Neutrophil (primary cell): ENCODE measurements around the gene C11orf16.

Source experiments
- H3K27ac ChIP-seq: fragments of 200-600 bp; sonication (generic); 2 replicates; pipeline ENCODE4 v1.5.1; 2016; ENCODE audit warnings: mild to moderate bottlenecking, moderate library complexity
- H3K27me3 ChIP-seq: fragments of 200-600 bp; sonication (generic); 2 replicates; pipeline ENCODE4 v1.6.0; 2016; ENCODE audit warnings: mild to moderate bottlenecking
- H3K36me3 ChIP-seq: fragments of 200-600 bp; sonication (generic); 2 replicates; pipeline ENCODE4 v1.5.1; 2017
- H3K4me1 ChIP-seq, 2 experiments: fragments of 200-600 bp in 1 of 2; sonication (generic) in 1 of 2; 1 replicate in 1 of 2; 2 replicates in 1 of 2; pipeline versions ENCODE4 v1.5.1 to v1.6.1; 2013 to 2016; ENCODE audit warnings: low read depth in 1 of 2, low read length in 1 of 2, mild to moderate bottlenecking in 1 of 2, moderate library complexity in 1 of 2; ENCODE audit not compliant: control insufficient read depth in 1 of 2, insufficient read depth in 1 of 2
- H3K4me3 ChIP-seq, 2 experiments: fragments of 200-600 bp in 1 of 2; sonication (generic) in 1 of 2; 1 replicate in 1 of 2; 2 replicates in 1 of 2; pipeline ENCODE4 v1.5.1; 2013 to 2016; ENCODE audit warnings: low read depth in 1 of 2, low read length in 1 of 2, mild to moderate bottlenecking in 1 of 2, moderate library complexity in 1 of 2
- H3K9me3 ChIP-seq: fragments of 200-600 bp; sonication (generic); 2 replicates; pipeline ENCODE4 v1.5.1; 2016
- TF ChIP-seq, protein P1 (sequence below): fragments of 200-600 bp; sonication (generic); IDR thresholded peaks from 2 replicates; pipeline ENCODE4 v1.5.1; 2016; ENCODE audit warnings: antibody characterized with exemption

C11orf16 gene

DNA sequence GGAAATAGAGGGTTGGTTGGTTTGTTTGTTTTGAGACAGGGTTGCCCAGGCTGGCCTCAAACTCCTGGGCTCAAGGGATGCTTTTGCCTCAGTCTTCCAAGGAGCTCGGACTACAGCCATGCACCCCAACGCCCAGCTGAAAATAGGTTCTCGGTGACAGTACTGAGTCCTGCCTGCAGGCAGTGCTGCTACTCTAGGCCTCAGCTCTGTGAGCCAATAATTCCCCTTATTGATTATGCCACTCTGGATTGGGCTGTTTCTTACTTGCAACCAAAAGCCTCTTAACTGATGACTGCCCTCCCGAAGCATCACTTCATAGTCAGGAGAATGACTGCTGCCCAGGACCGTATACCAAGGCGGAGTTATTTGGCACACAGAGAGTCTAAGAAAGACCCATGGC, 1.2 kb upstream of the C11orf16 start:
- Histone ChIP-seq H3K36me3 (no peaks in the 10 kb centered on the region), H3K27me3 (no peaks in the 10 kb centered on the region), H3K9me3 (no peaks in the 10 kb centered on the region), H3K4me3 (no peak overlapping the region), H3K27ac (no peak overlapping the region), H3K4me1 (no peaks in the 10 kb centered on the region)
- TF ChIP-seq, protein P1, sequence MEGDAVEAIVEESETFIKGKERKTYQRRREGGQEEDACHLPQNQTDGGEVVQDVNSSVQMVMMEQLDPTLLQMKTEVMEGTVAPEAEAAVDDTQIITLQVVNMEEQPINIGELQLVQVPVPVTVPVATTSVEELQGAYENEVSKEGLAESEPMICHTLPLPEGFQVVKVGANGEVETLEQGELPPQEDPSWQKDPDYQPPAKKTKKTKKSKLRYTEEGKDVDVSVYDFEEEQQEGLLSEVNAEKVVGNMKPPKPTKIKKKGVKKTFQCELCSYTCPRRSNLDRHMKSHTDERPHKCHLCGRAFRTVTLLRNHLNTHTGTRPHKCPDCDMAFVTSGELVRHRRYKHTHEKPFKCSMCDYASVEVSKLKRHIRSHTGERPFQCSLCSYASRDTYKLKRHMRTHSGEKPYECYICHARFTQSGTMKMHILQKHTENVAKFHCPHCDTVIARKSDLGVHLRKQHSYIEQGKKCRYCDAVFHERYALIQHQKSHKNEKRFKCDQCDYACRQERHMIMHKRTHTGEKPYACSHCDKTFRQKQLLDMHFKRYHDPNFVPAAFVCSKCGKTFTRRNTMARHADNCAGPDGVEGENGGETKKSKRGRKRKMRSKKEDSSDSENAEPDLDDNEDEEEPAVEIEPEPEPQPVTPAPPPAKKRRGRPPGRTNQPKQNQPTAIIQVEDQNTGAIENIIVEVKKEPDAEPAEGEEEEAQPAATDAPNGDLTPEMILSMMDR: no peak

DNA sequence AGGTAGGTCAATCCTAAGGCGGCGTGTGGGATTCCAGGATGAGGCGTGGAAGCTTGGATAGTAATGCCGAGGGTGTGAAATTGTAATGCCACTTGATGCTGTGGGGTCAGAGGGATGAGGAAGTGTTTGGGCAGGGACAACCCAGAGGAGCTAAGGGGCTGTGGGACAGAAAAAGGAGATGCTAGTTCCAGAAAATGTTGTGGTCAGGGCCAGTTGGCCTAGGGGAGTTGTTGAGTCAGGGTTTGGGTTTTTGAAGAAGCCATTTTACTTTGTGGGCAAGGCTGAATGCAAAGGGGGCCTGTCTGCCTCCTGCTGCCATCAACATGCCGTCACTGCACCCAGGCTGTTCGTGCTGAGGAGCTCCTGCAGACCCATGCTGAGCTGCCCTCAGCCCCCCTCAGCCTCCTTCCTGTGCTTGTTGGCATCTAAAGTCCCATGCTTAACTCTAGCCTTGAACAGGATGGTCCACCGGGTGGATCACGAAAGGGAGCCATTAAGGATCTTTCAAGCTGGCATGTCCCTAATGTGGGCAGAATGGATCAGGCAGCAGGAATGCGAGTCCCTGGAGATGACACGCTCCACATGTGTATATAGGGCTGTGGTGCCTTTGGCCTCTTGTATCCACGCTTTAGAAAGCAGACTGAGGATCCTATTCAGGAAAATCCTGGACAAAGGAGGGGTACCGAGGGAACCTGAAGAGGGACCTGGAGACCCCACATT, 2.1 kb downstream of the C11orf16 start:
- Histone ChIP-seq H3K4me3 (no peak overlapping the region), H3K27ac (no peak overlapping the region)
- TF ChIP-seq, protein P1: no peak

DNA sequence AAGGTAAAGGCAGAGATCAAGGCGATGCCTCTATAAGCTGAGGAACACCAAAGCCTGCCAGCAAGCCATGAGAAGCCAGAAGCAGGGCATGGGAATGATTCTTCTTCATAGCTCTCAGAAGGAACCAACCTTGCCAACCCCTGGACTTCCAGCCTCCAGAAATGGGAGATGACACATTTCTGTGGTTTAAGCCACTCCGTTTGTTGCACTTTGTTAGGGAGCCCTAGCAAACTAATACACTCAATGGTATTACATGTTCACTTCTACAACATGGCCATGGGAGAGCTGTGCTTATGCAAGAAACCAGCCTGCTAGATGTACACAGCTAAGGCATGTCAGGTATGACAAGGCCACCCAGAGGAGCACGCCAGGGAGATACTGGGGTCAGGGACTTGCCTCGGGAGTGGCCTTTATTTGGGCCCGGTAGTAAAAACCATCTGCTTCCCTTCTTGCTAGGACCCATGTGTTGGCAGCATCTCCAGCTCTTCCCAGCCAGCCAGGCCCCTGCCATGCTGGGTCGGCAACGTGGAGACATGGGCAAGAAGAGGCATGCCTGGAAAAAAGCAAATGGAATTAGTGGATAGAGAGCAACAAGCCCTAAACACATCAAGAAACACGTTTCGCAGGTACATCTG, 3.6 kb downstream of the C11orf16 start:
- Histone ChIP-seq H3K9me3 (no peaks in the 10 kb centered on the region), H3K27ac (no peak overlapping the region), H3K4me3 (no peak overlapping the region), H3K4me1 (no peaks in the 10 kb centered on the region), H3K36me3 (no peaks in the 10 kb centered on the region), H3K27me3 (no peaks in the 10 kb centered on the region)
- TF ChIP-seq, protein P1: no peak

More for the DNA sequence above, 2.1 kb downstream of the C11orf16 start:
- H3K9me3 ChIP-seq: no peaks in the 10 kb centered on the region
- no peaks in the 10 kb centered on the region for H3K4me1 ChIP-seq
- H3K36me3 ChIP-seq: no peaks in the 10 kb centered on the region
- no peaks in the 10 kb centered on the region for H3K27me3 ChIP-seq

DNA sequence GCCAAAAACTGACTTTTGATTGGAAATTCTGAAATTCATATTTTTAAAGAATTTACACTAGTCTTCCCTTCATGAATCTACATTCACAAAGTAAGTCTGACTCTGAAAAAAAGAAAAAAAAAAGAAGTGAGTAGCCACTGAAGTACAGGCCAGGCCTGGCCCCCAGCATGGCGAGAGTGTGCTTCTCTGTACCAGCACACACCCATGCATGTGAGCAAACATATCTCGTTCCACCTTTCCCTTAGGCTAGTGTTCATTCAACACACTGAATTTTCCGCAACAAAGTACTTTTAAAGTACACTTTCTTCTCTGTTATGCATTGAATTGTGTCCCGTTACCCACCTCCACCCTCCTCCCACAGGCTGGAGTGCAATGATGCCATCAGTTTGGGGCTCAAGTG, 4.5 kb downstream of the C11orf16 start:
- Histone ChIP-seq H3K4me3 (no peak overlapping the region), H3K27me3 (no peaks in the 10 kb centered on the region), H3K27ac (no peak overlapping the region), H3K9me3 (no peaks in the 10 kb centered on the region), H3K4me1 (no peaks in the 10 kb centered on the region), H3K36me3 (no peaks in the 10 kb centered on the region)
- TF ChIP-seq, protein P1: no peak

DNA sequence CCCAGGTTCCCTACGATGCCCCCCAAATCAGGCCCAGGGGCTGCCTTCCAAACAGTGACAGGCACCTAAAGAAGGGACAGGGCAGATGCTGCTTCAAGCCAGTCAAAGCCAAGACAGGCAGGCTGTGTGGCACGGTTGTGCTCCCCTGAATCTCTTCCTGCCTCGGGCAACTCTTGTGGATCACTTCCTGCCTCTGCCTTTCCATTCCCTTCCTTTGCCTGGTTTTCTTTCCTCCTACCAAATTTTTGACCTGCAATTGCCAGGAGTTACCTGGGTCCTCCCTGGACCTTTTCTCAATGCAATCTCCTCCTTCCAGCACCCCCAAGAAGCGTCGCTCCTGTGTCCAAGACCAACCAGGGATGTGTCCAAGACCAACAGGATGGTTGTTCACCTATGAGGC, 5.5 kb downstream of the C11orf16 start:
- H3K9me3 ChIP-seq: no peaks in the 10 kb centered on the region
- no peak overlapping the region for H3K27ac ChIP-seq
- H3K27me3 ChIP-seq: no peaks in the 10 kb centered on the region
- H3K4me3 ChIP-seq: no peak overlapping the region
- H3K36me3 ChIP-seq: peaks cover 5% of the 10 kb centered on the region
- no peaks in the 10 kb centered on the region for H3K4me1 ChIP-seq
- TF ChIP-seq, protein P1: no peak
